Activated T-cell treated with anti-CD3 and anti-CD28 coated beads, Interleukin-2, amount 50 U/mL, for 72 hours (primary cell): ENCODE data around the gene GLCCI1. TPM values are rescaled to one million over a fixed set of nuclear protein-coding genes. Genes with fewer than 3 reads are reported as not detected.
"Not testable (repeated sequence)": the region's sequence is repeated elsewhere in the genome, so short reads cannot be mapped to it uniquely, and the experiment has no call there.

Source experiments
- ATAC-seq, 2 donors: fragments of 150-1000 bp; cut with Tn5 transposase; replicated peaks in 1 of 2; 2 replicates each; pipeline ENCODE4 v1.10.0; 2021; ENCODE audit warnings: moderate library complexity in 2 of 2, mild to moderate bottlenecking in 1 of 2
- DNase-seq, 2 donors: peaks; one replicate each; pipeline ENCODE4 v3.0.0; 2021 to 2022; ENCODE audit warnings: mixed read lengths in 1 of 2
- H3K27ac Mint-ChIP-seq: one replicate; pipeline ENCODE4 v1.8.0; 2022; ENCODE audit warnings: mild to moderate bottlenecking, moderate library complexity, mixed read lengths
- H3K27me3 Mint-ChIP-seq: one replicate; pipeline ENCODE4 v1.8.0; 2022; ENCODE audit warnings: low read depth, mixed read lengths
- H3K36me3 Mint-ChIP-seq, 2 donors: one replicate each; pipeline ENCODE4 v1.8.0; 2022; ENCODE audit warnings: mixed read lengths in 2 of 2, mild to moderate bottlenecking in 1 of 2; ENCODE audit not compliant: insufficient read depth in 2 of 2
- H3K4me1 Mint-ChIP-seq: one replicate; pipeline ENCODE4 v1.8.0; 2022; ENCODE audit warnings: low read depth, mixed read lengths
- H3K4me3 Mint-ChIP-seq, 2 donors: one replicate each; pipeline ENCODE4 v1.8.0; 2022; ENCODE audit warnings: mild to moderate bottlenecking in 2 of 2, mixed read lengths in 2 of 2, moderate library complexity in 2 of 2
- H3K9me3 Mint-ChIP-seq, 2 donors: one replicate each; pipeline ENCODE4 v1.8.0; 2022; ENCODE audit warnings: mixed read lengths in 2 of 2
- total RNA-seq, 2 donors: library from RNA; stranded (reverse); gene quantifications; one replicate each; pipeline ENCODE4 v1.2.3, GENCODE V29; 2022

GLCCI1 gene
- total RNA-seq, 2 donors from 2014 or later: 25.3 to 26.1 TPM

- peaks cover 11% of the 10 kb centered on the region for H3K4me1 Mint-ChIP-seq
- H3K4me3 Mint-ChIP-seq: no peak overlapping the region
- H3K9me3 Mint-ChIP-seq: no peaks in the 10 kb centered on the region
- no peak overlapping the region for H3K27ac Mint-ChIP-seq
- H3K27me3 Mint-ChIP-seq: no peaks in the 10 kb centered on the region
- H3K36me3 Mint-ChIP-seq: peaks cover 0 to 5% of the 10 kb centered on the region in 2 donors
- ATAC-seq: no peak
- DNase-seq: no peak
Measured at GRCh38 chr7:8070451-8071180, 102.0 kb downstream of the GLCCI1 start.

- no peak overlapping the region for H3K27ac Mint-ChIP-seq
- H3K36me3 Mint-ChIP-seq: no peaks in the 10 kb centered on the region
- no peaks in the 10 kb centered on the region for H3K4me1 Mint-ChIP-seq
- no peak overlapping the region for H3K4me3 Mint-ChIP-seq
- DNase-seq (no peak), ATAC-seq (no peak)
- H3K27me3 Mint-ChIP-seq: no peaks in the 10 kb centered on the region
- H3K9me3 Mint-ChIP-seq: no peaks in the 10 kb centered on the region
Measured at GRCh38 chr7:8078418-8078817, 109.8 kb downstream of the GLCCI1 start.

- no peak for DNase-seq
- H3K4me1 Mint-ChIP-seq: no peaks in the 10 kb centered on the region
- H3K36me3 Mint-ChIP-seq: no peaks in the 10 kb centered on the region
- H3K27me3 Mint-ChIP-seq: no peaks in the 10 kb centered on the region
- H3K9me3 Mint-ChIP-seq: no peaks in the 10 kb centered on the region
- ATAC-seq: peak in 1 of 2 donors; percentile 65
- no peak overlapping the region for H3K4me3 Mint-ChIP-seq
- H3K27ac Mint-ChIP-seq: no peak overlapping the region
Measured at GRCh38 chr7:8082762-8083161, 114.2 kb downstream of the GLCCI1 start.

- no peaks in the 10 kb centered on the region for H3K9me3 Mint-ChIP-seq
- H3K36me3 Mint-ChIP-seq: no peaks in the 10 kb centered on the region
- no peak for DNase-seq
- no peaks in the 10 kb centered on the region for H3K27me3 Mint-ChIP-seq
- ATAC-seq: no peak
- no peak overlapping the region for H3K27ac Mint-ChIP-seq
- H3K4me3 Mint-ChIP-seq: no peak overlapping the region
- peaks cover 6% of the 10 kb centered on the region for H3K4me1 Mint-ChIP-seq
Measured at GRCh38 chr7:8084836-8085235, 116.2 kb downstream of the GLCCI1 start.

GRCh38 chr7:8085420-8085819, 116.8 kb downstream of the GLCCI1 start:
- no peaks in the 10 kb centered on the region for H3K36me3 Mint-ChIP-seq
- no peak overlapping the region for H3K27ac Mint-ChIP-seq
- no peaks in the 10 kb centered on the region for H3K27me3 Mint-ChIP-seq
- no peak for DNase-seq
- no peak overlapping the region for H3K4me3 Mint-ChIP-seq
- peaks cover 11% of the 10 kb centered on the region for H3K4me1 Mint-ChIP-seq
- no peak for ATAC-seq
- no peaks in the 10 kb centered on the region for H3K9me3 Mint-ChIP-seq

- no peaks in the 10 kb centered on the region for H3K27me3 Mint-ChIP-seq
- DNase-seq (no peak), ATAC-seq (no peak)
- no peak overlapping the region for H3K4me3 Mint-ChIP-seq
- H3K36me3 Mint-ChIP-seq: peaks cover 0 to under 1% of the 10 kb centered on the region in 2 donors
- no peak overlapping the region for H3K27ac Mint-ChIP-seq
- H3K9me3 Mint-ChIP-seq: no peaks in the 10 kb centered on the region
- peaks cover 11% of the 10 kb centered on the region for H3K4me1 Mint-ChIP-seq
Measured at GRCh38 chr7:8086239-8086638, 117.6 kb downstream of the GLCCI1 start.

- Mint-ChIP-seq H3K4me1 (peaks cover 11% of the 10 kb centered on the region), H3K27me3 (no peaks in the 10 kb centered on the region), H3K4me3 (no peak overlapping the region), H3K9me3 (no peaks in the 10 kb centered on the region), H3K36me3 (peaks cover 0 to 3% of the 10 kb centered on the region in 2 donors), H3K27ac (no peak overlapping the region)
- ATAC-seq: no peak
- DNase-seq: no peak
Measured at GRCh38 chr7:8089036-8089780, 120.6 kb downstream of the GLCCI1 start.

GRCh38 chr7:8092140-8092539, 123.5 kb downstream of the GLCCI1 start:
- Mint-ChIP-seq H3K9me3 (no peaks in the 10 kb centered on the region), H3K4me3 (no peak overlapping the region), H3K27me3 (no peaks in the 10 kb centered on the region), H3K4me1 (peaks cover 11% of the 10 kb centered on the region), H3K27ac (no peak overlapping the region), H3K36me3 (peaks cover under 1 to 3% of the 10 kb centered on the region in 2 donors)
- DNase-seq: no peak
- no peak for ATAC-seq

GRCh38 chr7:8094164-8095140, 125.9 kb downstream of the GLCCI1 start:
- peaks cover 6% of the 10 kb centered on the region for H3K4me1 Mint-ChIP-seq
- no peak overlapping the region for H3K4me3 Mint-ChIP-seq
- peaks cover 3 to 6% of the 10 kb centered on the region in 2 donors for H3K36me3 Mint-ChIP-seq
- no peak for DNase-seq
- peaks cover 8 to 11% of the 10 kb centered on the region in 2 donors for H3K9me3 Mint-ChIP-seq
- no peaks in the 10 kb centered on the region for H3K27me3 Mint-ChIP-seq
- no peak for ATAC-seq
- H3K27ac Mint-ChIP-seq: no peak overlapping the region

- ATAC-seq, H3K4me3 Mint-ChIP-seq: not testable (repeated sequence)
Measured at GRCh38 chr7:8101292-8101691, 132.7 kb downstream of the GLCCI1 start.

GRCh38 chr7:8103282-8103681, 134.7 kb downstream of the GLCCI1 start:
- Mint-ChIP-seq H3K27me3 (no peaks in the 10 kb centered on the region), H3K27ac (no peak overlapping the region), H3K4me3 (no peak overlapping the region), H3K36me3 (peaks cover 4 to 8% of the 10 kb centered on the region in 2 donors), H3K9me3 (peaks cover 15 to 16% of the 10 kb centered on the region in 2 donors), H3K4me1 (peaks cover 27% of the 10 kb centered on the region)
- no peak for DNase-seq
- no peak for ATAC-seq

More at GRCh38 chr7:8101292-8101691, 132.7 kb downstream of the GLCCI1 start:
- H3K36me3 Mint-ChIP-seq: peaks cover 8 to 11% of the 10 kb centered on the region in 2 donors
- peaks cover 17 to 19% of the 10 kb centered on the region in 2 donors for H3K9me3 Mint-ChIP-seq
- H3K4me1 Mint-ChIP-seq: peaks cover 19% of the 10 kb centered on the region
- H3K27ac Mint-ChIP-seq, H3K27me3 Mint-ChIP-seq, DNase-seq: not testable (repeated sequence)

- no peak for DNase-seq
- H3K4me3 Mint-ChIP-seq: peak overlapping the region in 1 of 2 donors; percentile 66
Measured at GRCh38 chr7:8105449-8106095, 137.0 kb downstream of the GLCCI1 start.

More at GRCh38 chr7:8105449-8106095, 137.0 kb downstream of the GLCCI1 start:
- peak overlapping the region; percentile 75 for H3K27ac Mint-ChIP-seq
- H3K36me3 Mint-ChIP-seq: peaks cover 1 to 8% of the 10 kb centered on the region in 2 donors
- peak; percentile 77 to 83 for ATAC-seq
- H3K9me3 Mint-ChIP-seq: peaks cover 5 to 9% of the 10 kb centered on the region in 2 donors
- peaks cover 27% of the 10 kb centered on the region for H3K4me1 Mint-ChIP-seq
- no peaks in the 10 kb centered on the region for H3K27me3 Mint-ChIP-seq
